ENCODE measurements around the gene DNM3. TPM values are rescaled to one million over a fixed set of nuclear protein-coding genes. Genes with fewer than 3 reads are reported as not detected.

The DNM3 gene
- total and polyA plus RNA-seq, 2 donors (not counting 1 experiment from before 2014, with no cell fraction given) = 1.0 to 1.3 TPM

DNA sequence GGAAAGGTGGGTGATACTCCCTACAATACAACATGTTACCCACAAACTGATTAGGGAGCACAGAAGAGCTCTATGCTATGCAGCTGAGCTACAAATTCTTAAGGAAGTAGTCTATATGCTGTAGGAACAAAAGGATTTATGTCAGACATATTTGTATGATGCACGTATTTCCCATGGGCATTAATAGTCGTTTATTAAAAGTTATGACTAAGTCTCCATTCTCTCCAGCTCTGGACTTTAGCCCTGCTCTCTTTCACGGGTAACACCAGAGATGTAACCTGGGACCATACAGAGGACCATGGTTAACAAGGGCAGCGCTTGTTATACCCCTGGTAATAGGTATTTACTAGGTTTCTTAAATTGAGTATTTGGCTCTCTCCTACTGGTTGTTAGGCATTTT lies 411.0 kb downstream of the DNM3 start:
- no peak overlapping the region for H3K27ac ChIP-seq (ENCODE audit: low read length in 2 of 2)
- Mint-ChIP-seq H3K4me1 (peaks cover 14% of the 10 kb centered on the region), H3K4me3 (no peak overlapping the region), H3K27me3 (no peaks in the 10 kb centered on the region), H3K27ac (no peak overlapping the region), H3K9me3 (ENCODE audit: insufficient read depth) (no peaks in the 10 kb centered on the region)
- H3K79me2 ChIP-seq (ENCODE audit: control insufficient read depth, insufficient read depth, low read length) = no peaks in the 10 kb centered on the region
- CTCF ChIA-PET = interaction anchor here (1.1 kb wide), 1 partner anchor 147 kb away, joined by 3 read pairs; no protein-coding TSS in a partner anchor
- intact Hi-C loops (cut with micrococcal nuclease) = no loop called here
- WGBS (ENCODE audit: insufficient coverage) = 92% methylated on average over 2 of the region's 4 CpGs
- TF ChIP-seq, protein P1, sequence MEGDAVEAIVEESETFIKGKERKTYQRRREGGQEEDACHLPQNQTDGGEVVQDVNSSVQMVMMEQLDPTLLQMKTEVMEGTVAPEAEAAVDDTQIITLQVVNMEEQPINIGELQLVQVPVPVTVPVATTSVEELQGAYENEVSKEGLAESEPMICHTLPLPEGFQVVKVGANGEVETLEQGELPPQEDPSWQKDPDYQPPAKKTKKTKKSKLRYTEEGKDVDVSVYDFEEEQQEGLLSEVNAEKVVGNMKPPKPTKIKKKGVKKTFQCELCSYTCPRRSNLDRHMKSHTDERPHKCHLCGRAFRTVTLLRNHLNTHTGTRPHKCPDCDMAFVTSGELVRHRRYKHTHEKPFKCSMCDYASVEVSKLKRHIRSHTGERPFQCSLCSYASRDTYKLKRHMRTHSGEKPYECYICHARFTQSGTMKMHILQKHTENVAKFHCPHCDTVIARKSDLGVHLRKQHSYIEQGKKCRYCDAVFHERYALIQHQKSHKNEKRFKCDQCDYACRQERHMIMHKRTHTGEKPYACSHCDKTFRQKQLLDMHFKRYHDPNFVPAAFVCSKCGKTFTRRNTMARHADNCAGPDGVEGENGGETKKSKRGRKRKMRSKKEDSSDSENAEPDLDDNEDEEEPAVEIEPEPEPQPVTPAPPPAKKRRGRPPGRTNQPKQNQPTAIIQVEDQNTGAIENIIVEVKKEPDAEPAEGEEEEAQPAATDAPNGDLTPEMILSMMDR (IDR thresholded peaks at IDR 0.05) = no peak
- TF ChIP-seq EZH2 (IDR thresholded peaks at IDR 0.05; ENCODE audit: borderline replicate concordance, insufficient read depth, low read depth, low read length, poor library complexity, severe bottlenecking) = no peak
- peaks cover 3 to 6% of the 10 kb centered on the region in 2 donors for H3K4me1 ChIP-seq (ENCODE audit: control insufficient read depth in 2 of 2, insufficient read depth in 2 of 2, low read length in 2 of 2)
- no peaks in the 10 kb centered on the region for H3K36me3 ChIP-seq (replicated peaks in 1 of 2; ENCODE audit: control extremely low read depth in 1 of 2, control insufficient read depth in 1 of 2, extremely low read depth in 1 of 2, insufficient read depth in 2 of 2, low read length in 1 of 2)
- DNase-seq = no peak
- no peak for ATAC-seq (ENCODE audit: low read depth)
- no peak overlapping the region for H2AFZ ChIP-seq (ENCODE audit: insufficient read depth, low read depth, low read length, poor library complexity, severe bottlenecking)
- POLR2A ChIA-PET = no interaction called here
- no peaks in the 10 kb centered on the region for H4K20me1 ChIP-seq (ENCODE audit: control insufficient read depth, insufficient read depth, low read length, poor library complexity, severe bottlenecking)
- no peaks in the 10 kb centered on the region for H3K27me3 ChIP-seq (replicated peaks in 1 of 4; ENCODE audit: control extremely low read depth in 1 of 4, control insufficient read depth in 3 of 4, insufficient read depth in 4 of 4, low read length in 3 of 4)
- no peak overlapping the region for H3K4me3 ChIP-seq (ENCODE audit: control extremely low read depth in 1 of 5, extremely low read depth in 1 of 5, insufficient read depth in 1 of 5, low read depth in 2 of 5, low read length in 4 of 5)
- H3K9me3 ChIP-seq (ENCODE audit: control extremely low read depth in 1 of 3, control insufficient read depth in 2 of 3, insufficient read depth in 1 of 3, low read length in 2 of 3) = no peaks in the 10 kb centered on the region
- H3K4me2 ChIP-seq (replicated peaks; ENCODE audit: low read depth, low read length, poor library complexity, severe bottlenecking) = no peak overlapping the region
- no peak overlapping the region for H3K9ac ChIP-seq (ENCODE audit: low read length)

DNA sequence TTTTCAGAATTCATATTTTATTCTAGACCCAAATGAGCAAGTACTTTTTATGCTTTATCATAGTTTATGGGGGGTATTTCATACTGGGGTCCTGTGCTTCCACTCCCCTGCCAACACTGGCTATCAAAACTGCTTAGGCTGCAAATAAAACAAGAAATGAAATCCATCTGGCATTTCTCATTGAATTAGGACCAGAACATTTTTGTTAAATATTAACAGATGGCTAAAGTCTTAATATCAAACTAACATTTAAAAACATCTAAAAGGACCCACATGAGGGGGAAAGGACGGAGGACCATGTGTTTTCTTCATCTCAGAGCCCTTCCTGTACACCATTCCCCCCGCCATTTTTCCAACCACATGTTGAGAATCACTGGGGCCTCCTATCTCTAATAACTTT lies 411.7 kb downstream of the DNM3 start:
- ChIA-PET POLR2A (no interaction called here), CTCF (interaction anchor here (1.1 kb wide), 1 partner anchor 147 kb away, joined by 3 read pairs; no protein-coding TSS in a partner anchor)
- no peak for TF ChIP-seq EZH2 (IDR thresholded peaks at IDR 0.05; ENCODE audit: borderline replicate concordance, insufficient read depth, low read depth, low read length, poor library complexity, severe bottlenecking)
- TF ChIP-seq, protein P1 (IDR thresholded peaks at IDR 0.05) = no peak

More for the DNA sequence above, 411.7 kb downstream of the DNM3 start:
- Histone ChIP-seq H3K4me2 (replicated peaks; ENCODE audit: low read depth, low read length, poor library complexity, severe bottlenecking) (no peak overlapping the region), H3K9ac (ENCODE audit: low read length) (no peak overlapping the region), H3K9me3 (ENCODE audit: control extremely low read depth in 1 of 3, control insufficient read depth in 2 of 3, insufficient read depth in 1 of 3, low read length in 2 of 3) (no peaks in the 10 kb centered on the region), H3K27ac (ENCODE audit: low read length in 2 of 2) (no peak overlapping the region), H3K79me2 (ENCODE audit: control insufficient read depth, insufficient read depth, low read length) (no peaks in the 10 kb centered on the region), H3K4me1 (ENCODE audit: control insufficient read depth in 2 of 2, insufficient read depth in 2 of 2, low read length in 2 of 2) (peaks cover 3 to 6% of the 10 kb centered on the region in 2 donors), H2AFZ (ENCODE audit: insufficient read depth, low read depth, low read length, poor library complexity, severe bottlenecking) (no peak overlapping the region), H3K36me3 (replicated peaks in 1 of 2; ENCODE audit: control extremely low read depth in 1 of 2, control insufficient read depth in 1 of 2, extremely low read depth in 1 of 2, insufficient read depth in 2 of 2, low read length in 1 of 2) (no peaks in the 10 kb centered on the region), H3K27me3 (replicated peaks in 1 of 4; ENCODE audit: control extremely low read depth in 1 of 4, control insufficient read depth in 3 of 4, insufficient read depth in 4 of 4, low read length in 3 of 4) (no peaks in the 10 kb centered on the region), H3K4me3 (ENCODE audit: control extremely low read depth in 1 of 5, extremely low read depth in 1 of 5, insufficient read depth in 1 of 5, low read depth in 2 of 5, low read length in 4 of 5) (no peak overlapping the region), H4K20me1 (ENCODE audit: control insufficient read depth, insufficient read depth, low read length, poor library complexity, severe bottlenecking) (no peaks in the 10 kb centered on the region)
- ATAC-seq (ENCODE audit: low read depth) = no peak
- Mint-ChIP-seq H3K27ac (no peak overlapping the region), H3K4me3 (no peak overlapping the region), H3K4me1 (peaks cover 14% of the 10 kb centered on the region), H3K27me3 (no peaks in the 10 kb centered on the region), H3K9me3 (ENCODE audit: insufficient read depth) (no peaks in the 10 kb centered on the region)
- DNase-seq = no peak
- WGBS (ENCODE audit: insufficient coverage) = no CpG with 5 or more reads among the region's 2 CpGs
- intact Hi-C loops (cut with micrococcal nuclease) = no loop called here
